Activated T-cell treated with anti-CD3 and anti-CD28 coated beads for 1 hour (primary cell): Measurements from ENCODE around the gene TMEM176A.

ENCODE experiments used
- DNase-seq: peaks from one replicate; pipeline ENCODE4 v3.0.0-alpha.2; 2020; ENCODE audit warnings: low read depth

TMEM176A gene

GRCh38 chr7:150849204-150849775, 48.7 kb downstream of the TMEM176A start:
- no peak for DNase-seq

DNA sequence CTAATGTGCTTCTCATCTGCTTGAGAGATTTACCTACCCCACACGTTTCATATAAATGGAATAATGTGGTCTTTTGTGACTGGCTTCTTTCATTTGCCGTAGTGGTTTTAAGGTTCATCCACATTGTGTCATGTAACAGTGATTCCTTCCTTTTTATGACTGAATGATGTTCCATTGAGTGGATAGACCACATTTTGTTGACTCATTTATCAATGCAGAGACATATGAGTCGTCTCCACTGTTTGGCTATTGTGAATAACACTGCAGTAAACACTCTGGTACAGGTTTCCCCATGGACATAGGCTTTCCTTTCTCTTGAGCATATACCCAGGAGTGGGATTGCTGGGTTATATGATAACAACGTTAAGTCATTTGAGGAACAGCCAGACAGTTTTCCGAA, 49.7 kb downstream of the TMEM176A start:
- DNase-seq: no peak

GRCh38 chr7:150851492-150852370, 51.2 kb downstream of the TMEM176A start:
- no peak for DNase-seq

GRCh38 chr7:150852371-150852905, 51.9 kb downstream of the TMEM176A start, which contains the start of gene AOC1:
AOC1 (plus strand) TSS chr7:150852517; CDS start chr7:150856471, 3,954 bp downstream.
- no peak for DNase-seq

DNA sequence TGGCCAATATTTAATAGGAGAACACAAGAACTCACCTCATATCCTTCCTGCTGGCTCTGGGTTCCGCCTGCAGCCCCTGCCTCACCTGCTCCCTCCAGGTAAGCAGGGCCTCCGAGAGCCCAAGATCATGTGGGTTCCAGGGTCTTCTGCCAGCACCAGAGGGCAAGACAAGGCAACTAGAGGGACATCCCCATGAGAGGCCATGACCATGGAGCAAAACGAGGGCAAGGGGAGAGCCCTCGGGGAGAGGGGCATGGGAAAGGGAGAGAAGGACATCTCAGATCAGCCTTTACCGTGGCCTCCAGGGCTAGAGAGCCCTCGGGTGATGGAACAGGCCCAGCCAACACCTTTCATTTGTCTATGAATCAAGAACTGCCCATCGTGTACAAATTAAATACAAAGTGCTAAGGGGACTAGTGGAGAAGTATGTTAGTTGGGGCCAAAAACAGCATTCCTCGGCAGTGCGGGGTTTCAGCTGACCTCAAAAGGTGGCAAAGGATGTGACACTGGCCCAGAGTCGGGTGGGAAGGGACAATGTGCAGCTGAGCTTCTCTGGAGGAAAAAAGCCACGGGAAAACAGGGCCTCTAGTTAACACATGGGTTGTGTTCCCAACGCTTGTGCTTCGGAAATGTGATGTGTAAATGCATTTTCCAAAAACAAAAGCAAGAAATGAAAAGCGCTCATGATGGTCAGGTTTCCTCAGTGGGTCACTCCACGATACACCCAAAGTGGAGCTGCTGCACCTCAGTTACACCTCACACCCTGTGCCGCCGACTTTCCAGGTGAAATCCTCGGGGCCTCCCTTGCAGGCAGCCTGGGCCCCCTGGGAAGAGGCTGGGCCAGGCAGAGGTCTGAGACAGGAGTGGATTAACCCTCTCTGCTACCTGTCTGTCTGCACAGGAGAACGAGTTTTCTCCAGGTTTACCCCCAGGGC, 53.8 kb downstream of the TMEM176A start:
- DNase-seq: no peak
